Measurements from ENCODE around the gene C1orf159. TPM values are rescaled to one million over a fixed set of nuclear protein-coding genes. Genes with fewer than 3 reads are reported as not detected.

Gene C1orf159
- polyA plus RNA-seq, 4 donors = 7.9 to 14.8 (median 9.5) TPM

DNA sequence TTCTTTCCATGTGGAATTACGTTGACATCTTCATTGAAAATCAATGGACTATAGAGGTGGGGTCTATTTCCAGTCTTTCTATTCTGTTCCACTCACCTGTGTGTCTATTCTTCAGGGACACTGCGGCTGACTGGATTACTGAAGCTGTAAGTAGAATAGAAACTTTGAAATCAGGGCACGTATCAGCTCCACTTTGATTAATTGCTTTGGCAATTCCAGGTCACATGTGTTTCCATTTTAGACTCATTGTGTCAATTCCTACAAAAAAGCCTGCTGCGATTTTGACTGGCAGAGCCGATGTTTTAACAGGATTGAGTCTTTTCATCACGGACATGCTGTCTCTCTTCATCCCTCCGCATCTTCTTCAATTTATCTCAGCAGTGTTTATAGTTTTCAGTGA is 20.9 kb downstream of the C1orf159 start:
- no peak for DNase-seq (ENCODE audit: low read depth in 4 of 4, low spot score in 3 of 4)

DNA sequence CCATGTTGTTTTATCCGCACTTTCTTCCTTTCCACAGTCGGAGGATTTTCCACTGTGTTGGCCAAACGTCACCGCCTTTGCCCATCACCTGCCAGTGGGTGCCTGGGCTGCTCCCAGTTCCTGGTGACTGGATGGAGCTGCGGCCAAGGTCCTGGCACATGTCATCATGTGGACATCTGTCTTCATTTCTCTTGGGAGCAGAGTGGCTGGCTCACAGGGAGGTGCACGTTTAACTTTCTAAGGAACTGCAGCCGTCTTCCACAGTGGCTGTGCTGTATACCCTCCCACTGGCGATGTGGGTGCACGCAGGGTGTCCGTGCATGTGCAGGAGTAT is 22.3 kb downstream of the C1orf159 start:
- DNase-seq (ENCODE audit: low read depth in 4 of 4, low spot score in 3 of 4) = no peak

DNA sequence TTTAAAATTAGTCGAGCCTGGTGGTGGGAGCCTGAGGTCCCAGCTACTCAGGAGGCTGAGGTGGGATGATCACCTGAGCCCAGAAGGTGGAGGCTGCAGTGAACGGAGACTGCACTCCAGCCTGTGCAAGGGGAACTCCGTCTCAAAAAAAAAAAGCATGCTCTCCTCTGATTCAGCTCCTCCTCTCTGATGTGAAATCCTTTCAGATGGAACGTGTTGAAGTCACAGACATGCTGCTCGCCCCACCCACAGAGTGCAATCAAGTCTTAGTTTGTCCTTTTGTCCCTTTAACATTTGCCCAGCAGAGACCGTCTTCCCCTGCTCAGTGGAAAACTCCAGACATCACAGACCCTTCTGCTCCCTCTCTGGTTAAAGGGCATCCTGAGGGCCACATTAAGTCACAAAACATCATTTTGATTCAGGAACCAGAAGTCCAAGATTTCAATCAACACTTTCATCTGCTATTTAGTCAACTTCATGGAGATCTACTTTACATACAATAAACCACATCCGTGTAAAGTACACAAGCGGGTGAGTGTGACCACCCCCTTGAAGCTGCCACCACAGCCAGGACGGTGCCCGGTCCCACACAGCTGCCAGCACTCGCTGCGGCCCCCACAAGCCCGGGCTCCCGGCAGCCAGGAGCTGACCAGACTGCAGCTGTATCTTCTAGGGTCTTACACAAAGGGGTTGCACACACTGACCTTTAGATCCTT is 22.8 kb downstream of the C1orf159 start:
- no peak for DNase-seq (ENCODE audit: low read depth in 4 of 4, low spot score in 3 of 4)

DNA sequence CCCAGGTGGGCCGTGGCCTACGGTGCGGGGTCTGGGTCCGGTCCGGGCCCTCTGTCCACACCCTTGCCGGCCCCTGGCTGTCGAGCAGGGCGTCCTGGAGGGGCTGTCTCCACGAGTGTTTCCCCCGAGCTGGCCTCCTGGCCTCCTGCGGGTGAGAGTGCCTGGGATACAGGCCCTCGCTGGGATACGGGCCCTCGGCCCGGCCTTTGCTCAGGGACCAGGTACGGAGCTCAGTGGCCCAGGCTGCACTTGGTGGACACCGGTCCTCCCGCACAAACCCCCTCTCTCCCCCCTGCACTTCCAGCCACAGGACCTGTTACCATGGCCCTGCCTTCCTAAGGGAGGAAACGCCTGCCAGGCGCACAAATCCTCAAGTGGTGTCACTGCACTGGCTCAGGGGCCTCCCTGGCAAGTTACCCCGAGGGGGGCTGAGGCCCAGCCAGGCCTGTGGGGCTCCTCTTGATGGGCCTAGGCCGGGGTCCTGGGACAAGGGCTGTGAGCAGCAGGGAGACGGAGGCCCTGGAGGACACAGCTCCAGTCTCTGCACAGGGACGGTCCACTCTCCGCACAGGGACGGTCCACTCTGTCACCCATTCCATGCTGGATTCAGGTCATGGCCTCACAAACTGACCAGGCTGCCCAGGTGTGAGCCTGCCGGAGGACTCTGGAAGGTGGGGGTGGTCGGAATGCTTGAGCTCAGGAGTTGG is 23.6 kb downstream of the C1orf159 start:
- DNase-seq (ENCODE audit: low read depth in 4 of 4, low spot score in 3 of 4) = no peak

DNA sequence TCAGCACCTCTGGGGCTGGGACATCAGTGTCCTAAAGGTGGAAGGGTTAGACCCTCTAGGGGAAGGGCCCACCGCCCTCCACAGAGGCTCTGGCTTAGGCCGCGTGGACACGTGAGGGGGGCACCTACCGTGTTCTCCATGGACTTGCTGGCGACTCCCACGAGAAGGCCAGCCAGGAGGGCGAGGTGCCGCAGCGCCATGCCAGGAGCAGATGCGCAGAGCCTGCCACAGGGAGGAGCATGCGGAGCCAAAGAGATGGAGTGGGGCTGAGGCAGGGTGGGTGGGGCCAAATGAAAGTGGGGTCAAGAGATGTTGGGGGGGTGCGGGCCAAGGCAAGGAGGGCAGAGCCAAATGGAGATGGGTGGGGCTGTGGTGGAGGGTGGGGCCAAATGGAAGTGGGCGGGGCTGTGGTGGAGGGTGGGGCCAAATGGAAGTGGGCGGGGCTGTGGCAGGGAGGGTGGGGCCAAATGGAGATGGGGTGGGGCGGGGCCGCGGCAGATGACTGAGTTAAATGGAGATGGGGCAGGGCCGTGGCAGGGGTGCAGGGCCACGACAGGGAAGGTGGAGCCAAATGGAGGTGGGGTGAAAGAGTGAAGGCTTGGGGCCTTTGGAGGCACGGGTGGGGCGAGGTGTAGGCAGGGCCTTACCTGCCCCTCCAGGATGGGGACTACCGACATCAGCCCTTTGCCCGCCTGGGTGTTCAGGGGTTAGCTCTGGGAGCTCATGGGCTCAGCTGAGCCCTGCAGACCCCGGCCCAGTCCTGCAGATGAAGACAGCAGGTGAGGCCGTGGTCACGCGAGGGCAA is 24.3 kb downstream of the C1orf159 start:
- DNase-seq (ENCODE audit: low read depth in 4 of 4, low spot score in 3 of 4) = no peak

DNA sequence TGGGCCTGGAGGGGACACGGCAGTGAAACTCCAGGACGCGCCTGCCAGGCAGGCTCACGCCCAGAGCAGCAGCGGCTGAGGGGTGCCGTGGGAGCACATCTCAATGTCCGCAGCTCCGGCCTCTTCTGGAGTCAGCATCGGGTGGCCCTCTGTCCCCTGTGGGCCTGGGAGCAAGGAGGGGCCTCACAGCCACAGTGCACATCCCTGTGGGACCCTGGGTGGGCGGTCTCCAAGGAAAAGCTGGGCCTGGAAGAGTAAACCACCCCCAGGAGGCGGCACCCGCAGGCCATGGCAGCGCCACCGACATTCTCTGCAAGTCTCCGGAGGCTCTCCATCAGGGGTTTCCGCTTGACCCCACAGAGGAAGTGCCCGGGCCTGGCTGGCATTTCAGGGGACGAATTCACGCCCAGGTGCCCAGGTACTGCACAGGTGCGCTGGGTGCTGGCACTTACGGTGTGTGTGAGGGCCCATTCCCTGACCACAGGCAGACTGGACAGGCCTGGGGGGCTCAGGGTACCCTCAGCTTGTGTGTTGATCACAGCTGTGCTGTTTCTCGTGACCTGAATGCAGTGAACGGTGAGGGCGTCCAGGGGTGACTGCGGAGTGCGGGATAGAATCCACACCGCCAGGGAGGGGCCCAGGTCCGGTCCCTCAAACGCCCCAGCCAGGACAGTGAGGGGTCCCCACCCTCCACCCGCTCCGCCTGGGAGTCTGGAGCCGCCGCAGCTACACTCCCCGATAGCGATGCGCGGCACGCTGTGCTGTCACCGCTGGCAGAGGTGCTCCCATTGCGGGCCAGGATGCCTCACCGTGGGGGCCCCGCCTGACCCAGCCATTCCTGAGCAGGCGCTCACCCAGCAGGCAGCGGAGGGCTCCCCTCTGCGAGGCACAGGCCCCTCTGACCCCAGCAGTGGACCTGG is 25.2 kb downstream of the C1orf159 start:
- DNase-seq (ENCODE audit: low read depth in 4 of 4, low spot score in 3 of 4) = no peak

DNA sequence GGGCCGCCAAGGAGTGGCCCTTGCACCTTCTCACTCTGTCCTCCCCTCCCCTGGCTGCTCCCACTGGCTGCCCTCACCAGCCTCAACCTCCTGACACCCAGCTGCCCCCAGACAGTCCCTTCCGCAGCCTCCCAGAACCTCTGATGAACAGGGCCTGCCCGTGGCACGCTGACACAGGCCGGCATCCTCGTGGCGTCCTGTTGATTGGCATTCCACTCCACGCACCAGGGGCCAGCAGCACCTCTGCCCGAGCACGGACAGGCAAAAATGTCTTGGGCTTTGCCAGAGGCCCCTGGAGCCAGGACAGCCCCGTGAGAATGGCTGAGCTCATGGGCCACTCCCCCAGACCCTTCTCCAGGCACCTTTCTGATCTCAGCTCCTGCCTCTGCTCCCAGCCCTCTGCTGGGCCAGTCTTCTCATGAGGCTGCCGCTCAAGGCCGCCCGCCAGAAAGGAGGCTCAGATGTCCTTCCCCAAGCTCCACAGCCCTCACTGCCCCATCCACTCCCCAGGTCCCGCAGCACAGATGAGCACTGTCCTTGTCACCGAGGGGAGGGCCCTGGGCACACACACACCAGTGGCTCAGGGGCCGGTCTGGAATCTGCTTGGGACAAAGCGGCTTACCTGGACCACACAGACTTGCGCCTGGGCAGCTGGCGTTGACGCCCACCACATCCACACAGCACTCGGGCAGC is 26.0 kb downstream of the C1orf159 start:
- no peak for DNase-seq (ENCODE audit: low read depth in 4 of 4, low spot score in 3 of 4)

DNA sequence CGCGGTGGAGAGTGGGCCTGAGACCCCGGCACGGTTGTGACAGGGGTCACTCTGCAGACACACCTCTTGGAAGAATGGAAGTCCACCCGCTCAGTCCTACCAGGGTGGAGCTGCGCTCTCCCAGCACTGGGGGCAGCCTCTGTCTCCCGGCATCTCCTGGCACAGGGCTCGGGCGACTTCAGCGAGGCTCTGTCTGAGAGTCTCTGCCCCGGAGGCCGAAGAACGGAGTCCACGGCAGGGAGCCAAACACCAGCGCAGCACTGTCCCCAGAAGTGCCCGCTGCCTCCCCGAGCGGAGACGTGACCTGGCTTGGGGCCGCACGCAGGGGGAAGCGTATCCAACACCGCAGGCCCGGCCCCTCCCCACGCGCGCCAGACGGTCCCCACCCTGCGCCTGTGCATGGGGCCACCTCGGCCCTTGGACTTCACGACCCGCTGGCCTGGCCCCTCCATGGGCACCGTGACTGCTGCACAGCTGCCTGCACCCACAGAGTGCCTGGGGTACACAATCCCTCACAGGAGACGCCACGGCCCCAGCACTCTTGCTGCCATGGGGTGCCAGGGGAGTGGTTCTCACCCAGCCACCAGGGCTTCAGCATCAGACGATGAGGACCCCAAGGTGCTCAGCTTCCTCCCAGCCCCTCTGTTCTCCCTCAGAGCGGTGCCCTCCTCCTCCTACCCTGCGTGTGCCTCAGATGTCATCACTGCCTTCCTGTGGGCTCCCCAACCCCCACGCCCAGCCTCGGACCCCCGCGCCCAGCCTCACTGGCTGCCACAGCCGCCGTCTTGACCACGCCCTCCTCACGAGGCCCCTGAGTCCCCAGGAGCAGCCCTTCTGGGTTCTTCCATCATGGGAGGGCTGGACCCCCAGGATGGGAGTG is 26.8 kb downstream of the C1orf159 start:
- no peak for DNase-seq (ENCODE audit: low read depth in 4 of 4, low spot score in 3 of 4)

DNA sequence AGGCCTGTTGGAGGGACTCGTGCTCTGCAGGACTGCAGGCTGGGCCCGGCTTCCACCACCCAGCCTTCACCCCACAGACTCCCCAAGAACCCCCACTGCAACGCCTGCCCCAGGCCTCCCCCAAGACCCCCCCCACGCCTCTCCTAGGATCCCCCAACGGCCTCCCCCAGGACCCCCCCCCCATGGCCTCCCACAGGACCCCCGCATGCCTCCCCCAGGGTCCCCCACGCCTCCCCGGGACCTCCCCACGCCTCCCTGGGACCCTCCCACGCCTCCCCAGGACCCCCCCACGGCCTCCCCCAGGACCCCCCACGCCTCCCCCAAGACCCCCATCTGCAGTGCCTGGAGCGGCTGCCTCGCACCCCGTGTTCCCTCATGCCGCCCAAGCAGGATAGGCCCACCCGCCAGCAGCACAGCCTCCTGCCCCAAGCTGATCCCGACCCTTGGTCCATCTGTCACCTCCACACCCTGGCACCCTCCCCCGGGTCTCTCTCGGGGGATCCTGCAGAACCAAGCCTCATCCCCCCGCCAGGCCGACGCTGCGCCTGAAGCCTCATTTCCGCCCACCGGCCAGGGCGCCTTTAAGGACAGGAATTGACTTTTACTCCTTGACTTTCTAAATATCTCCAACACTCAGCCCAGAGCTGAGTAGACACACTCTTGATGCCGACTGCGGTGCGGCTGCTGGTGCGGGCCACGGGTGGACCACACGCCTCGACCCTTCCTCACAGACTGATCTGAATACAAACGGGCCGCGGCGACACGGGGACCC is 27.7 kb downstream of the C1orf159 start:
- DNase-seq (ENCODE audit: low read depth in 4 of 4, low spot score in 3 of 4) = no peak

DNA sequence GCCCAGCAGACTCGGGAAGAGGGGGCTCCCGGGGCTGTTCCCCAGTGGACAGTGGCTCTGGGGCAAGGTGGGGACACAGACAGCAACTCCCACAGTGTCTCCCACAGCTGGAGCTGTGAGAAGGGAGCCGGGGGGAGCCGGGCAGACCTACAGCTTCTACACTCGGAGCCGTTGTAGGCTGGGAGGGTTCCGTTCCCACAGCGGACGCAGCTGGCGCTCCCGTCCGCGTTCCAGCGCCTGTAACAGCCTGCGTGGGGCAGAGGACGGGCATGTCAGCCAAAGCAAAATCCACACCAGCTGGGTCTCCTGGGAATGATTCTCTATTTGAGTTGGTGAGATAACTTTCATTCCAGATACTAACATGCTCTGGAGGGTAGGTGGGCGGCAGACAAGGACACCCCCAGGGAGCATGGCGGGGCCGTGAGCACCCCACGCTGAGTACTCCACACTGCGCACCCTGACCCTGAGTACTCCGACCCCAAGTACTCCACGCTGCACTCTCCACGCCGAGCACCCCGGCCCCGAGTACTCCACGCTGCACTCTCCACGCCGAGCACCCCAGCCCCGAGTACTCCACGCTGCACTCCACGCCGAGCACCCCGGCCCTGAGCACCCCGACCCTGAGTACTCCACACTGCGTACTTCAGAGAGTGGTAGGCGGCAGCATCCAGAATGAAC is 28.4 kb downstream of the C1orf159 start:
- DNase-seq (ENCODE audit: low read depth in 4 of 4, low spot score in 3 of 4) = no peak

DNA sequence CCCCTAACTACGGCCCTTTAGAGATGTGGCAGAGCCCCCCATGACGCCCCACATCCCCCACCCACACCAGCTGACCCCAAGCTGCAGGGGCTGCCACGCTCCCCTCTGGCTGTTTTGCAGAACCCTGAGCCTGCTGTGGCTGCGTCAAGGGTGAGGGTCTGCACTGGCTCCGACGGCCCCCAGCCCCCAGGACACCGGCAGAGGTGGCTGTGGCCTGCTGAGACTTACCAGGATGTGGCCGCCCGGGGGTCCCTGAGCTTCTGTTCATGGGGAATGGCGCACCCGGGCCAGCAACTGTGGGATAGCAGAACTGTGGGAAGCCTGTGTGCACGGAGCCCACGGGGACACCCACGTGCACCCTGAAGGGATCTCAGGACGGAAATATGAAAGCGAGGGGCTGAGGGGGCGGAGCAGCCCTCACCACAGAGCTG is 29.0 kb downstream of the C1orf159 start:
- DNase-seq (ENCODE audit: low read depth in 4 of 4, low spot score in 3 of 4) = no peak

DNA sequence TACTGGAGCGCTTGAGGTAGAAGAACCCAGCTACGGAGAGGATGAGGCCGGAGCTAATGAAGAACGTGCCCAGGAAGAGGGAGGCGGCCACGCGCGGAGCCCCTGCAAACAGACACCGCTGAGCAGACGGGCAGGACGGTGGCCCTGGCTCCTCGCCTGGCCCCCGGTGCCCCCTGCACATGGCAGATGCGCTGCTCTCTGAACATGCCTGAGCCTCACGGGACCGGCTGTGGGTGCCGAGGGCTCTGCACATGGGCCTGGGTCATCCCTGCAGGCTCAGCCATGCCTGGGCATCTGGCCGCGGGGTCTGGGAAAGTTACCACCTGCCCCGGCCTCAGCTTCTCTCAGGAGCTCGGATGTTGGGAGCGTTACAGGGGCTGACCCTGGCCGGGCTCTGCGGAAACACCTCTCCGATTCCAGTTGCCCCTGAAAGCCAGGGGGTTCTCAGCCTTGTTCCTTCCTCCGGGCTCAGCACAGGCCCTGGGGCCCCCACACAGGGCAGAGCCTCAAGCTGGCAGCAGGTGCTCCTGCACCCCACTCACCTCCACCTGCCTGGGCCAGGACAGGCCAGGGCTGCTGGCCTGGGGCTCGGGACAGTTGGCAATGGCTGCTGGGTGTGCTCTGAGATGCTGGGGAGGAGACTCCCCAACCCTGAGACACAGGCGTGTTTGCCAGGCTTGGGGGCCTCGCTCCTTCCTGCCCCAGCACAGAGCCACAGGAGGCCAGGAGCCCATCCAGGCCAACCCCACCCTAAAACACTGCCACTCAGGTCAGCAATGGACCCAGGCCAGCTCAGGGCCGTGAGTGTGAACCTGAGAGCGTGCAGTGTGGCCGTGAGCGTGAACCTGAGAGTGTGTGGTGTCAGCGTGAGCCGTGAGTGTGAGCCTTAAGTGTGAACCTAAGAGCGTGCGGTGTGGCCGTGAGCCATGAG is 29.7 kb downstream of the C1orf159 start:
- no peak for DNase-seq (ENCODE audit: low read depth in 4 of 4, low spot score in 3 of 4)

DNA sequence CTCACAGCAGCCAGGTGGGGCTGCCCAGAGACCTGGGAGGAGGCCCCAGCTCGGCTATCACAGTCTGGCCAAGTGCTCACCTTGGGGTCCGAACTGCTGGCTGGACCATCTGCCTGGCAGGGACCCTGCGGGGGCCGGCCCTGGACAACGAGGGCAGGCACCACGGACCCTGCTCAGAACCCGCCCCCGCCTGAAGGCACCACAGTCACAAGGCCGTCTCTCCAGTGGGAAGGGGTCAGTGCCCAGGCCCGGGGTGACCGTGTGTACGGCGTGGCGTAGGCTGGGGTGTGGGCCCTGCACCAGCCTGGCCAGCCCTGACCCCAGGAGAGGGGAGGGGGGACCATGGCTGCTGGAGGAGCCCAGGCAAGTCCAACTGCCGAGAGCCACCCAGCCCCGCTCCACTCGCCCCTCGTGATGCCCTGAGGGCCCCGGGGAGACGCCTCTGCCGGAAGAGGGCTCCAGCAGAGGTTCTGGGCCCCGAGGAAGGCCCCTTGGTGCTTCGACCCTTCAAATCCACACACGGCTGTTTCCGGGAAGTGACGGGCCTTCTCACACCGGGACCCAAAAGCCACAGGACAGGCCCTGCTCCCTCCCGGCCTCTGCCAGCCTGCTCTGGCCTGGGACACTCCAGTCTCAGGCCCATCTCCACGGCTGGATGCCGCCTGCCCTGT is 30.6 kb downstream of the C1orf159 start:
- no peak for DNase-seq (ENCODE audit: low read depth in 4 of 4, low spot score in 3 of 4)

DNA sequence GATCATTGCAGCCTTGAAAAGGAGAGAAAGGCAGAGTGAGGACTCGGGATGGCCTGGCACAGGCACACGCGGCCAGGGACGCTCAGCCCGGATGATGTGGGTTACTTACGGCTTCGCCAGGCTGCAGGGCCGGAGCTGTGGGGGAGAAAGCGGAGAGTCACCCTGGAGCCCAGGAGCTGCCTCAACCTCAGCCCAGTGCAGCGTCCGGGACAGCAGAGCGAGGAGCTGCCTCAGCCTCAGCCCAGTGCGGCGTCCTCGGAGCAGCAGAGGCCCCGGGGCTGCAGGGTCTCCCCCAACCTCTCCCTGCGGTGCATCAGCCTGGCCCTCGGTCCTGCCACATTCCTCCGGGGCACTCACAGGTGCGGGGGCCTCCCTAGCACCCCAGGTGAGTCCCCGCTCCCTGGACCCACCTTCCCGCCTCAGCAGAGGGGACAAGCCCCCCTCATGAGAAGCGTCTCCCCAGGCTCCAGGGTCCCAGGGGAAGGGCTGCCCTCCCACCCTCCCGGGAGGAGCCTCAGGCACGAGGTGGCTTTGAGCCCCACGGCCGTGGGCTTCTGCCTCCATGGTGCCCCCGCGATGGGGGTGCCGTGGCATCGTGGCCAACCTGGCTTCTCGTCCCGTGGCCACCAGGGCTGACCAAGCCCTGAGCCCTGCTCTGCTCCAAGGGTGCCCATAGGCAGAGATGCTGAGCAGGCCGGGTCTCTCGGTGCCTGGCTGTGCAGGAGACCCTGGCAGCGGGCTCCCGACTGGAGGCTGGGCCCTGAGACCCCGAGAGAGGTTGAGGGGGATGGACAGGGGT is 31.3 kb downstream of the C1orf159 start:
- DNase-seq (ENCODE audit: low read depth in 4 of 4, low spot score in 3 of 4) = no peak
